Thymus (tissue), 11 donors: ENCODE results near the gene PADI6. TPM values are rescaled to one million over a fixed set of nuclear protein-coding genes. Genes with fewer than 3 reads are reported as not detected.

ENCODE experiments used
- DNase-seq, 9 donors: peaks; one replicate each; pipeline ENCODE4 v3.0.0-alpha.2; 2013; ENCODE audit warnings: low spot score in 9 of 9, low read depth in 6 of 9, missing footprints in 1 of 9
- H3K27ac ChIP-seq, 2 donors: one replicate each; pipeline ENCODE4 v1.5.1; 2013; ENCODE audit warnings: control low read depth in 1 of 2, low read depth in 1 of 2, low read length in 1 of 2, mild to moderate bottlenecking in 1 of 2, moderate library complexity in 1 of 2
- H3K27me3 ChIP-seq, 2 donors: one replicate each; pipeline ENCODE4 v1.5.1; 2013; ENCODE audit warnings: low read length in 1 of 2; ENCODE audit not compliant: control insufficient read depth in 2 of 2, insufficient read depth in 1 of 2
- H3K36me3 ChIP-seq, 2 donors: one replicate each; pipeline ENCODE4 v1.5.1; 2013; ENCODE audit warnings: low read length in 1 of 2, mild to moderate bottlenecking in 1 of 2, moderate library complexity in 1 of 2; ENCODE audit not compliant: control insufficient read depth in 2 of 2, insufficient read depth in 2 of 2
- H3K4me1 ChIP-seq, 2 donors: one replicate each; pipeline ENCODE4 v1.5.1; 2013; ENCODE audit warnings: low read length in 2 of 2; ENCODE audit not compliant: control insufficient read depth in 2 of 2, insufficient read depth in 2 of 2
- H3K4me3 ChIP-seq, 2 donors: one replicate each; pipeline ENCODE4 v1.5.1; 2013; ENCODE audit warnings: low read length in 2 of 2, control low read depth in 1 of 2, mild to moderate bottlenecking in 1 of 2
- H3K9me3 ChIP-seq, 2 donors: one replicate each; pipeline ENCODE4 v1.5.1; 2013; ENCODE audit warnings: low read length in 1 of 2, mild to moderate bottlenecking in 1 of 2; ENCODE audit not compliant: control insufficient read depth in 2 of 2, insufficient read depth in 1 of 2
- WGBS: extraction: QIAGEN DNeasy Blood & Tissue Kit; methylation state at CpG from one replicate; pipeline ENCODE4 v1.1.7; 2013; 5-methylcytosine and 5-hydroxymethylcytosine counted together
- polyA plus RNA-seq: library from polyadenylated mRNA; stranded (reverse); fragments of 200-250 nt; gene quantifications from one replicate; pipeline ENCODE4 v1.2.3, GENCODE V29; 2013
- total RNA-seq: library from RNA; stranded (reverse); fragments of 120-200 nt; gene quantifications from one replicate; pipeline ENCODE4 v1.2.4, GENCODE V29; 2013
- donor health status: healthy.

Gene PADI6
- total and polyA plus RNA-seq, 2 donors: 0.09 to 0.16 TPM

DNA sequence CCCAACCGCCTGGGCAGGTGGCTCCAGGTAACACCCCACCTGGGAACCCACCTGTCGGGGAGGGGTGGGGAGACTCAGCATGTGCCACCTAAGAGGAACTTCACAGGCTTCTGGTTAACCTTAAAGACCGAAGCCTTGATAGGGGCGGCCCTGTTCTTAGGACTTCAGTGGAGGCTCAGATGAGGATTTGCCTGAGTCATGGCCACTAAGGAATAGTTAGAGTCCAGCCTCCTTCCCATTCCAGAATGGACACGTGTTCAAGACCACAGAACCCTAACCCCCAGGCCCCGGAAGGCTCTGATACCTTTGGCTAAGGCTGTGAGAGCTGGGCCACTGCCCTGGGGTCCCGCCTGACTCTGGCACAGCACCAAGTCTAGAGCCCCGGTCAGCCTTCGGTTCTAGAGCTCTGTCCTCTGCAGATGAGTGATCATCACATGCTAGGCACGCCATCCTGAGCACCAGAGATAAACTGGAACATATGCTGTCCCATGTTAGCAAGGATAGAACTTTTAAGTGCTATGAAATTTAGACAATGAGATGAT is 20.3 kb downstream of the PADI6 start:
- no peak for DNase-seq
- 76% methylated on average over 10 of the region's 10 CpGs for WGBS
- H3K27me3 ChIP-seq: no peaks in the 10 kb centered on the region

DNA sequence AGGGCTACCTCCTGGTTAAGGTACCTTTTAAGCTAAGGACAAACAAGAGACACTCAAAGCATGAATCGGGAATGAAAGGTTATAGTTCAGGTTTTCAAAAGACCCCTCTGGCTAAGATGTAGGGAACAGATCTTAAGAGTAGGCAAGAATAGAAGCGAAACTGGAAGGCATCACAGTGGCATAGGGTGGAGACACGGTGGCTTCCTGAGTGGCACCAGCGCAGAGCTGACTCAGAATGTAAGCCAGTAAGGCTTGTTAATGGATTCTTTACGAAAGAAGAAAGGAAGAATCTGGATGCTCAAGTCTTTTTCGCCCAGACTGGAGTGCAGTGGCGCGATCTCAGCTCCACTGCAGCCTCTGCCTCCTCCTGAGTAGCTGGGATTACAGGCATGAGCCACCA is 21.2 kb downstream of the PADI6 start:
- Histone ChIP-seq H3K4me1 (no peaks in the 10 kb centered on the region), H3K9me3 (no peaks in the 10 kb centered on the region), H3K27me3 (no peaks in the 10 kb centered on the region), H3K36me3 (no peaks in the 10 kb centered on the region), H3K27ac (no peak overlapping the region), H3K4me3 (no peak overlapping the region)
- WGBS: 71% methylated on average over 8 of the region's 8 CpGs
- DNase-seq: no peak

More for the DNA sequence above, 20.3 kb downstream of the PADI6 start:
- Histone ChIP-seq H3K4me3 (no peak overlapping the region), H3K36me3 (no peaks in the 10 kb centered on the region), H3K27ac (no peak overlapping the region), H3K9me3 (no peaks in the 10 kb centered on the region), H3K4me1 (no peaks in the 10 kb centered on the region)

GRCh38 chr1:17397910-17398695 is 26.1 kb downstream of the PADI6 start:
- Histone ChIP-seq H3K27ac (no peak overlapping the region), H3K9me3 (no peaks in the 10 kb centered on the region), H3K4me3 (no peak overlapping the region), H3K4me1 (no peaks in the 10 kb centered on the region), H3K27me3 (no peaks in the 10 kb centered on the region), H3K36me3 (no peaks in the 10 kb centered on the region)
- no peak for DNase-seq
- WGBS: 92% methylated on average over 7 of the region's 7 CpGs

GRCh38 chr1:17400725-17401341 is 28.8 kb downstream of the PADI6 start:
- no peak overlapping the region for H3K27ac ChIP-seq
- no peaks in the 10 kb centered on the region for H3K36me3 ChIP-seq
- no peak overlapping the region for H3K4me3 ChIP-seq
- H3K4me1 ChIP-seq: no peaks in the 10 kb centered on the region
- H3K9me3 ChIP-seq: no peaks in the 10 kb centered on the region
- WGBS: 97% methylated on average over 11 of the region's 11 CpGs
- no peaks in the 10 kb centered on the region for H3K27me3 ChIP-seq
- no peak for DNase-seq

DNA sequence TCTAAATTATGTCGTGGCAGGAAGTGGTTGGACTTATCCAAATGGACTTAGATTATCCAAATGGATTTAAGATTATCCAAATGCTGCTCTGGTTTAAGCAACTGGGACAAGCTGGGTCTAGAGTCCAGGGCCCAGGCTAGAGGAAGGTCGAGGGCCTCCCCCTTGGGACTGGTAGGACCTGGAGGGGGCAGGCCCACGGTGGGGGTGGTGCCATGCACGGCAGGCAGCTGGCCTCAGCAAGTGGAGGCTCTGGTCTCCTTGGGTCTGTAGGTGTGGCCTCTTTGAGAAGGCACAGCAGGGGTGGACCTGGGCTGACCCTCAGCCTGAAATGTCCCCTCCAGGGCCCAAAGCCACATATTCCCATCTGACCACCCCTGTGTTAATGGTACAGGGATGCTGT is 29.8 kb downstream of the PADI6 start:
- Histone ChIP-seq H3K36me3 (no peaks in the 10 kb centered on the region), H3K4me3 (no peak overlapping the region), H3K27me3 (no peaks in the 10 kb centered on the region), H3K27ac (no peak overlapping the region), H3K9me3 (no peaks in the 10 kb centered on the region), H3K4me1 (no peaks in the 10 kb centered on the region)
- WGBS: 89% methylated on average over 4 of the region's 4 CpGs
- DNase-seq: no peak

DNA sequence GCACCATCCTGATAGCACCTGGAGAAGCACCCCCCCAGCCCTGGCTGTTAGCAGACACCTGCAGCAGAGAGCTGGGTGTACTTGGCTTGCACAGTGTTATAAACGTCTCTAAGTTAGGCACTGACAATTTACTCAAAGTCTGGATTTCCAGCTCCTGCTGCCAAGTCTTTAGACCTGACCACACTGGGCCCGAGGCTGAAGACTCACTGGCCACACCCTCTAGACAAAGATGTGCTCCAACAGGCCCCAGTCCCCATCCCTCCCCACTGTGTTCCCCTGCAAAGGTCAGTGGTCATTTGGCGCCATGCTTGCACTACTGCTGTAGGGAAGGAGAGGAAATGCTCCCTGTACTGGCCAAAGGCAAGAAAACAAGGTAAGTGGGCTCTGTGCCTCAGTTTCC is 31.1 kb downstream of the PADI6 start:
- Histone ChIP-seq H3K9me3 (no peaks in the 10 kb centered on the region), H3K27me3 (no peaks in the 10 kb centered on the region), H3K4me3 (no peak overlapping the region), H3K36me3 (peaks cover 4 to 9% of the 10 kb centered on the region in 2 donors), H3K27ac (no peak overlapping the region), H3K4me1 (no peaks in the 10 kb centered on the region)
- 80% methylated on average over 3 of the region's 3 CpGs for WGBS
- DNase-seq: no peak

DNA sequence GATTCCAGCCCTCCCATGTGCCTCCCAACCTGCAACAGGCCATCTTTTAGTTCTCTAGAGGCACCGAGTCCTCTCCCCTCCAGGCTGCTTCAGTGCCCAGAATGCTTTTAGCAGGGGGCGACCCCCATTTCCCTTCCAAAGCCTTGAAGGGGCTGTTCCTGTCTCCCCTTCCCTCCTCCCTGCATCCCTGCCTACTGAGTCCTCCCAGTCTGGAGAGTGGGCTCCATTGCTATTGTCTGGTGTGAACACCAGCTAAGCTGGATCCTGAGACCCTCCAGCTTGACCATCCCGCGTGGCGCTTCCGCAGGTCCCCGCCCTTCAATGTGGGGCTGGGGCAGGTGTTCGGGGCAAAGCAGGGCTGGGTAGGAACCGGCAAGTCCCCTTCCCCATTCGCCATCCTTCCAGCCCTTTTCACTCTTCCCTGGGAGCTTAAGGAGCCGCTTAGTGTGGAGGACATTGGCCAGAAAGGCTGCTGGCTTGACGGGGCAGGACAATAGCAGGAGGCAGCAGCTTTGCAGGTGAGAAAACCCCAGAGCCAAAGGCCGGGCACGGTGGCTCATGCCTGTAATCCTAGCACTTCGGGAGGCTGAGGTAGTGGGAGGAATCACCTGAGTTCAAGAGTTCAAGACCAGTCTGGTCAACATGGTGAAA is 32.2 kb downstream of the PADI6 start:
- Histone ChIP-seq H3K27ac (no peak overlapping the region), H3K27me3 (no peaks in the 10 kb centered on the region), H3K36me3 (peaks cover 14 to 20% of the 10 kb centered on the region in 2 donors), H3K9me3 (no peaks in the 10 kb centered on the region), H3K4me3 (no peak overlapping the region), H3K4me1 (no peaks in the 10 kb centered on the region)
- 85% methylated on average over 15 of the region's 15 CpGs for WGBS
- DNase-seq: no peak

DNA sequence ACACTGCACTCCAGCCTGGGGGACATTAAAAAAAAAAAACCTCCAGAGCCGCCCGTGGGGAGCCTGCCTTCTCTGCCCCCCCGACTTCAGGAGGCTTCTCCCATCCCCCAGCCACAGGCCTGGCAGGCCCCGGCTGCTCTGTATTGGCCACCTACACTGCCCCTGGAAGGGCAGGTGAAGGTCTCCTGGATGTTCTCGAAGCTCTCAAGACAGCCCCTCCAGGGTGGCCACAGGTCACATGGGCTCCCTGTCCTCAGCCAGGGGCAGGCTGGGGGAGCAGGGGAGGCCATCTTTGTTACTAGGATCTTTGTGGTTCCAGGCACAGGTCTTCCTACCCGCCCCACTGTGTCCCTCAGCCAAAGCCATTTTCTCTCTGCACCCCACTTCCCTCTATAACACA is 32.8 kb downstream of the PADI6 start:
- WGBS: 92% methylated on average over 6 of the region's 6 CpGs

More for the DNA sequence above, 32.8 kb downstream of the PADI6 start:
- Histone ChIP-seq H3K27me3 (no peaks in the 10 kb centered on the region), H3K4me3 (no peak overlapping the region), H3K9me3 (no peaks in the 10 kb centered on the region), H3K27ac (no peak overlapping the region), H3K4me1 (no peaks in the 10 kb centered on the region), H3K36me3 (peaks cover 20 to 26% of the 10 kb centered on the region in 2 donors)
- DNase-seq: no peak
